Upper lobe of right lung (tissue), 1 donor: ENCODE data around the gene PSMB3. TPM values are rescaled to one million over a fixed set of nuclear protein-coding genes. Genes with fewer than 3 reads are reported as not detected.

Experiments used
- ATAC-seq: fragments of 200-7000 bp; cut with Tn5 transposase; one replicate; pipeline ENCODE4 v1.9.1; 2020; ENCODE audit warnings: mild to moderate bottlenecking, moderate library complexity
- DNase-seq: peaks from one replicate; pipeline ENCODE4 v3.0.0-alpha.2; 2020
- H3K27ac ChIP-seq: fragments of 200-600 bp; one replicate; pipeline ENCODE4 v1.8.0; 2022
- H3K27me3 ChIP-seq: fragments of 200-600 bp; one replicate; pipeline ENCODE4 v1.8.0; 2022; ENCODE audit warnings: mild to moderate bottlenecking
- H3K36me3 ChIP-seq: fragments of 200-600 bp; one replicate; pipeline ENCODE4 v1.8.0; 2022
- H3K4me1 ChIP-seq: fragments of 200-600 bp; one replicate; pipeline ENCODE4 v1.8.0; 2022
- H3K4me3 ChIP-seq: fragments of 200-600 bp; one replicate; pipeline ENCODE4 v1.8.0; 2022; ENCODE audit warnings: mild to moderate bottlenecking
- H3K9me3 ChIP-seq: fragments of 200-600 bp; one replicate; pipeline ENCODE4 v1.8.0; 2022
- CTCF ChIP-seq: fragments of 200-600 bp; IDR thresholded peaks from one replicate; pipeline ENCODE4 v1.8.0; 2022; ENCODE audit warnings: antibody characterized with exemption
- intact Hi-C: fragments of 100-400 bp; cut with DNase I; formaldehyde crosslinking; loops from one replicate; pipeline ENCODE4 v1.11.0; 2022
- total RNA-seq: library from RNA; stranded (reverse); fragmentation: NEBNext Ultra II Directional; extraction: Animal tissue kit (Norgen Biotek cat#: 25700); gene quantifications from one replicate; pipeline ENCODE4 v1.2.1, GENCODE V29; 2021
- donor health status: DM: no; HTN: yes; CAD: no; lungs with severe emphysema.

Gene PSMB3
- total RNA-seq, 1 donor from 2014 or later, result 127 TPM

- no peak for DNase-seq
- no peak for TF ChIP-seq CTCF
These were observed 47.1 kb upstream of the PSMB3 start for GRCh38 chr17:38705523-38705802.

DNA sequence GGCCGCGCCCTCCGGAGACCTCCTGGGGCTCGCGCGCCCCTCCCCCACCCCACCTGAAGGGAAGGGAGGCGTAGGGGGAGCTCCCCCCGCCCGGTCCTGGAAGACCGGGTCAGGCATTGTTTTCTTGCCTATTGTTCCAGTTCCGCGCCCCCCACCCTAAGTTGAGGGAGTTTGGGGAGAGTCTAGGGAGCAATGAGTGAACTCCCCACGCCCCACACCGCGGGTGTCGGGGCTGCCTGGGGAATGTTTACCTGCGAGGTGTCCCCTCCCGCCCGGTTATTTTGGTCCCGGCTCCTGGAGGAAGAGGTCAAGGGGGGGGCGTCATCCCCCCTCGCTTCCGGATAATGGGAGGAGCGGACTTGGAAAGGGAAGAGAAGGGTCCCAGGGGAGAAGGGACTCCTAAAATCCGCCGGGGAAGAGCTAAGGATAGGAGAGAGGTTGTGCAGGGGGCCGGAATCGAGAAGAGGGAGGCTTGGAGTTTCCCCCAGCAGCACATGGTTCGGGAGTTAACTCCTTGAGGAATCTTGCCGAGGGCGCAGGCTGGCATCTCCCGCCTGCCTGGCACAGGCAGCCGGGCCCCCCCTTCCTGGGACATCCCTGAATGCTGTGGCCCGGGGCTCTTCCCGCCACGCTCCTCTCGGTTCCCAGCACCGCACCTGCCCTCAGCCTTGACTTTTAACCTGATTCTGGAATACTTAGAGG, 46.6 kb upstream of the PSMB3 start:
- peak; percentile 76 for DNase-seq
- intact Hi-C loops, result no loop called here
- no peak for TF ChIP-seq CTCF
- Histone ChIP-seq H3K9me3 (no peaks in the 10 kb centered on the region), H3K4me3 (peak overlapping the region; percentile 72), H3K4me1 (peaks cover 27% of the 10 kb centered on the region), H3K27me3 (no peaks in the 10 kb centered on the region), H3K27ac (peak overlapping the region; percentile 80), H3K36me3 (peaks cover 17% of the 10 kb centered on the region)
- no peak for ATAC-seq

More at GRCh38 chr17:38705523-38705802, 47.1 kb upstream of the PSMB3 start:
- no peak for ATAC-seq
- H3K36me3 ChIP-seq, result peaks cover 17% of the 10 kb centered on the region
- peak overlapping the region; percentile 72 for H3K4me3 ChIP-seq
- intact Hi-C loops, result no loop called here
- peak overlapping the region; percentile 80 for H3K27ac ChIP-seq
- no peaks in the 10 kb centered on the region for H3K9me3 ChIP-seq
- peaks cover 28% of the 10 kb centered on the region for H3K4me1 ChIP-seq
- no peaks in the 10 kb centered on the region for H3K27me3 ChIP-seq

DNA sequence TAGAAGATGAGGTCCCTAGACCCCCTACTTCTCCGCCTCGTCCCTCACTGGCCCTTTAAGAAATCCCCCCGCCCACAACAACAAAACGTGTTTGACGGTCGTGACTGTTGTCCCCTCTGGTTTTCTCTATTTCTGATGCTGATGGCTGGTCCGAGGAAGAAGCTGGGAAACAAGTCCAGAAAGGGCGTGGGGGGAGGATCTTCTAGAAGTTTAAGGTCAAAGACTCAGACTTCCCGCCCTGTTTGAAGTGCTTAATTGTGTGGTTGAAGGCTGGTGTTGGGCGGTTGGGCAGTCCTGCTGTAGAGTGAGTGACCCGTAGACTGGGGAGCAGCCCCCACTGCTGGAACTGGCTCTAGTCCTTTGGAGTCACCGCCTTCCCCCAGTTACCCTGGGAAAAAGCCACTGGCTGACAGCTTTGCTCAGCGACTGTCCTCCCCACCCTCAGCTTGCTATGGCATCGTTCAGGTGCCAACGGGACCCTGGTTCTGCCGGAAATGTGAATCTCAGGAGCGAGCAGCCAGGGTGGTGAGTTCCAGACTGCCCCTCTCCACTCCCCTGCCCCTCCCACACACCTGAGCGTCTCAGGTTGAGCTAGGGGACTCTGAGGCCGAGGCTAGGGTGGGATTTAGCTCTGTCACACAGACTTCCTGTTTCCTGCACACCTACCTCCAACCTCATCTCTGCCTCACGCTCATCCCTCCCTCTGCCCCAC, 45.9 kb upstream of the PSMB3 start:
- peaks cover 20% of the 10 kb centered on the region for H3K4me1 ChIP-seq

GRCh38 chr17:38707678-38708351, 44.7 kb upstream of the PSMB3 start:
- Histone ChIP-seq H3K9me3 (no peaks in the 10 kb centered on the region), H3K36me3 (peaks cover 33% of the 10 kb centered on the region), H3K4me1 (peaks cover 18% of the 10 kb centered on the region), H3K4me3 (no peak overlapping the region), H3K27ac (no peak overlapping the region), H3K27me3 (no peaks in the 10 kb centered on the region)
- no peak for ATAC-seq
- intact Hi-C loops, result no loop called here
- no peak for TF ChIP-seq CTCF
- no peak for DNase-seq

More for the DNA sequence above, 45.9 kb upstream of the PSMB3 start:
- ATAC-seq (no peak), DNase-seq (no peak)
- no peak for TF ChIP-seq CTCF
- Histone ChIP-seq H3K27ac (peak overlapping the region; percentile 80), H3K9me3 (no peaks in the 10 kb centered on the region), H3K4me3 (peak overlapping the region; percentile 72), H3K27me3 (no peaks in the 10 kb centered on the region), H3K36me3 (peaks cover 21% of the 10 kb centered on the region)
- intact Hi-C loops, result no loop called here

GRCh38 chr17:38709104-38709820, 43.3 kb upstream of the PSMB3 start:
- Histone ChIP-seq H3K9me3 (no peaks in the 10 kb centered on the region), H3K27me3 (no peaks in the 10 kb centered on the region), H3K4me3 (no peak overlapping the region), H3K4me1 (peaks cover 14% of the 10 kb centered on the region), H3K27ac (no peak overlapping the region), H3K36me3 (peaks cover 47% of the 10 kb centered on the region)
- no peak for DNase-seq
- TF ChIP-seq CTCF, result no peak
- intact Hi-C loops, result no loop called here
- ATAC-seq, result no peak
